Hepatocyte (in vitro differentiated cells): Measurements from ENCODE around the gene CUTA. TPM values are rescaled to one million over a fixed set of nuclear protein-coding genes. Genes with fewer than 3 reads are reported as not detected.
A peak's percentile ranks its signal among the peaks of the same experiment; 100 is the strongest.

Experiments used
- DNase-seq: peaks from one replicate; pipeline ENCODE4 v3.0.0-alpha.2; 2016; ENCODE audit warnings: low spot score
- H2AFZ ChIP-seq: fragments of 200-600 bp; sonication (generic); 2 replicates; pipeline ENCODE4 v1.6.0; 2016; ENCODE audit warnings: antibody characterized with exemption, mild to moderate bottlenecking
- H3K27ac ChIP-seq: fragments of 200-600 bp; sonication (generic); 2 replicates; pipeline ENCODE4 v1.5.1; 2016; ENCODE audit warnings: mild to moderate bottlenecking
- H3K27me3 ChIP-seq: fragments of 200-600 bp; sonication (generic); 2 replicates; pipeline ENCODE4 v1.6.1; 2016
- H3K36me3 ChIP-seq: fragments of 200-600 bp; sonication (generic); replicated peaks from 2 replicates; pipeline ENCODE4 v1.5.1; 2016; ENCODE audit warnings: low read depth; ENCODE audit not compliant: insufficient read depth
- H3K4me1 ChIP-seq: fragments of 200-600 bp; sonication (generic); 2 replicates; pipeline ENCODE4 v1.5.1; 2016; ENCODE audit warnings: mild to moderate bottlenecking, moderate library complexity; ENCODE audit not compliant: insufficient read depth
- H3K4me2 ChIP-seq: fragments of 200-600 bp; sonication (generic); 2 replicates; pipeline ENCODE4 v1.6.0; 2016
- H3K4me3 ChIP-seq: fragments of 200-600 bp; sonication (generic); 2 replicates; pipeline ENCODE4 v1.5.1; 2016; ENCODE audit warnings: mild to moderate bottlenecking
- H3K79me2 ChIP-seq: fragments of 200-600 bp; sonication (generic); 2 replicates; pipeline ENCODE4 v1.6.0; 2017; ENCODE audit warnings: mild to moderate bottlenecking
- H3K9me2 ChIP-seq: fragments of 200-600 bp; sonication (generic); replicated peaks from 2 replicates; pipeline ENCODE4 v1.6.0; 2017; ENCODE audit warnings: mild to moderate bottlenecking; ENCODE audit not compliant: insufficient read depth
- H3K9me3 ChIP-seq: fragments of 200-600 bp; sonication (generic); 2 replicates; pipeline ENCODE4 v1.5.1; 2016; ENCODE audit warnings: low read depth, mild to moderate bottlenecking
- H4K20me1 ChIP-seq: fragments of 200-600 bp; sonication (generic); 2 replicates; pipeline ENCODE4 v1.6.0; 2016; ENCODE audit warnings: mild to moderate bottlenecking; ENCODE audit not compliant: insufficient read depth, poor library complexity, severe bottlenecking
- CTCF ChIP-seq: fragments of 200-600 bp; sonication (generic); IDR thresholded peaks from 2 replicates; pipeline ENCODE4 v1.5.1; 2016; ENCODE audit warnings: antibody characterized with exemption, mild to moderate bottlenecking; ENCODE audit not compliant: poor library complexity
- EZH2 ChIP-seq: fragments of 200-600 bp; sonication (generic); IDR thresholded peaks from 2 replicates; pipeline ENCODE4 v1.6.1; 2016; ENCODE audit warnings: antibody characterized with exemption, mild to moderate bottlenecking, borderline replicate concordance
- EZH2phosphoT487 ChIP-seq: fragments of 200-600 bp; sonication (generic); IDR thresholded peaks from one replicate; pipeline ENCODE4 v1.6.1; 2018; ENCODE audit warnings: antibody characterized with exemption, mild to moderate bottlenecking, low read depth, moderate library complexity; ENCODE audit not compliant: unreplicated experiment, severe bottlenecking
- WGBS: methylation state at CpG from one replicate; pipeline ENCODE4 v1.1.6; 2016; ENCODE audit warnings: low lambda C conversion rate; ENCODE audit errors: missing lambda C conversion rate; 5-methylcytosine and 5-hydroxymethylcytosine counted together
- polyA plus RNA-seq: library from polyadenylated mRNA; unstranded; fragments of >200 nt; fragmentation: Nextera tagmentation; extraction: Ambion mirVana; gene quantifications from 2 replicates; pipeline ENCODE4 v1.2.1, GENCODE V29; 2016
- total RNA-seq: library from RNA; depleted of rRNA; stranded (reverse); fragments of >200 nt; gene quantifications from 2 replicates; pipeline ENCODE4 v1.2.3, GENCODE V29; 2014

The CUTA gene
- total and polyA plus RNA-seq, 2 experiments from 2014 or later, result 121 to 349 TPM

GRCh38 chr6:33454009-33454946, 36.4 kb upstream of the CUTA start, which contains the start of gene ZBTB9:
ZBTB9 (plus strand) TSS chr6:33454576; CDS start chr6:33455101, 525 bp downstream.
- no peaks in the 10 kb centered on the region for H3K4me1 ChIP-seq
- no peaks in the 10 kb centered on the region for H3K9me2 ChIP-seq
- peak; percentile 98 for DNase-seq

GRCh38 chr6:33453393-33454008, 35.6 kb upstream of the CUTA start:
- no peaks in the 10 kb centered on the region for H3K27me3 ChIP-seq
- H3K9me2 ChIP-seq, result no peaks in the 10 kb centered on the region
- WGBS, result 19% methylated on average over 10 of the region's 12 CpGs
- peak overlapping the region; percentile 44 for H2AFZ ChIP-seq
- H3K36me3 ChIP-seq, result no peaks in the 10 kb centered on the region
- no peaks in the 10 kb centered on the region for H4K20me1 ChIP-seq
- no peaks in the 10 kb centered on the region for H3K4me1 ChIP-seq
- peak overlapping the region; percentile 75 for H3K27ac ChIP-seq
- peaks cover 21% of the 10 kb centered on the region for H3K79me2 ChIP-seq
- H3K4me3 ChIP-seq, result peak overlapping the region; percentile 63
- no peak for TF ChIP-seq EZH2phosphoT487
- TF ChIP-seq EZH2, result no peak
- TF ChIP-seq CTCF, result no peak
- no peaks in the 10 kb centered on the region for H3K9me3 ChIP-seq
- peak overlapping the region; percentile 81 for H3K4me2 ChIP-seq
- DNase-seq, result no peak

More at GRCh38 chr6:33454009-33454946, 36.4 kb upstream of the CUTA start, which contains the start of gene ZBTB9:
- Histone ChIP-seq H3K27ac (peak within 1 kb of the TSS; percentile 75), H2AFZ (peak within 1 kb of the TSS; percentile 47), H3K9me3 (no peaks in the 10 kb centered on the region), H4K20me1 (no peaks in the 10 kb centered on the region), H3K79me2 (peaks cover 21% of the 10 kb centered on the region), H3K4me3 (peak within 1 kb of the TSS; percentile 63), H3K27me3 (no peaks in the 10 kb centered on the region), H3K4me2 (peak within 1 kb of the TSS; percentile 82), H3K36me3 (no peaks in the 10 kb centered on the region)
- TF ChIP-seq EZH2 (no peak), CTCF (no peak), EZH2phosphoT487 (no peak)
- under 1% methylated on average over 65 of the region's 65 CpGs for WGBS

- Histone ChIP-seq H3K36me3 (no peaks in the 10 kb centered on the region), H4K20me1 (no peaks in the 10 kb centered on the region), H3K4me3 (no peak overlapping the region), H3K4me2 (no peak overlapping the region), H3K27me3 (no peaks in the 10 kb centered on the region), H3K9me2 (no peaks in the 10 kb centered on the region), H3K4me1 (no peaks in the 10 kb centered on the region), H2AFZ (no peak overlapping the region), H3K27ac (no peak overlapping the region), H3K9me3 (no peaks in the 10 kb centered on the region), H3K79me2 (peaks cover 21% of the 10 kb centered on the region)
- no peak for DNase-seq
- TF ChIP-seq EZH2phosphoT487 (no peak), CTCF (no peak), EZH2 (no peak)
- no CpG with 5 or more reads among the region's 4 CpGs for WGBS
Observed at GRCh38 chr6:33452496-33452895, 34.6 kb upstream of the CUTA start.
